BJ (cell line): ENCODE results near the gene BDKRB1. TPM values are rescaled to one million over a fixed set of nuclear protein-coding genes. Genes with fewer than 3 reads are reported as not detected.

Experiments used
- CTCF ChIA-PET: fragments of 350-600 bp; formaldehyde crosslinking; extraction: SDS; loops from one replicate; lab custom pipeline; 2021; ENCODE audit warnings: antibody characterized with exemption, inconsistent platforms; lab: Yijun Ruan, JAX
- POLR2A ChIA-PET: fragments of 300-600 bp; sonication (Branson Sonifier 250); formaldehyde crosslinking; extraction: SDS; loops from one replicate; lab custom pipeline; 2021; ENCODE audit warnings: antibody characterized with exemption; lab: Charles Lee
- DNase-seq: peaks from one replicate; pipeline ENCODE4 v3.0.0-alpha.2; 2011; ENCODE audit warnings: low read depth
- H3K27me3 ChIP-seq: 2 replicates; pipeline ENCODE4 v1.6.0; 2011; ENCODE audit warnings: low read length; ENCODE audit not compliant: control insufficient read depth, insufficient read depth
- H3K36me3 ChIP-seq: 2 replicates; pipeline ENCODE4 v1.5.1; 2011; ENCODE audit warnings: low read length; ENCODE audit not compliant: control insufficient read depth, insufficient read depth
- H3K4me3 ChIP-seq: 2 replicates; pipeline ENCODE4 v1.5.1; 2011; ENCODE audit warnings: low read depth, mild to moderate bottlenecking, control low read depth, low read length
- CTCF ChIP-seq: IDR thresholded peaks from 2 replicates; pipeline ENCODE4 v1.5.1; 2011; ENCODE audit warnings: low read depth, mild to moderate bottlenecking, control low read depth, inconsistent platforms, low read length, moderate library complexity; ENCODE audit not compliant: insufficient read depth
- polyA minus RNA-seq: library from RNA; depleted of rRNA, polyadenylated mRNA; stranded (reverse); fragments of >200 nt; gene quantifications from 2 replicates; pipeline ENCODE4 v1.2.3, GENCODE V29; 2011; rRNA and poly(A)+ RNA removed
- polyA plus RNA-seq: library from polyadenylated mRNA; depleted of rRNA; stranded (reverse); fragments of >200 nt; gene quantifications from 2 replicates; pipeline ENCODE4 v1.2.3, GENCODE V29; 2011; rRNA removed

The BDKRB1 gene
- polyA plus RNA-seq, result 3.3 and 3.8 TPM in 2 replicates
- polyA minus RNA-seq, result 1.4 and 2.3 TPM in 2 replicates

- Histone ChIP-seq H3K36me3 (no peaks in the 10 kb centered on the region), H3K27me3 (no peaks in the 10 kb centered on the region), H3K4me3 (no peak within 1 kb of the TSS)
- peak; percentile 49 for DNase-seq
- ChIA-PET CTCF (interaction anchor here (1.0 to 2.0 kb wide), 5 partner anchors 10 to 154 kb away, joined by 3 to 5 read pairs (median 3); no protein-coding TSS in a partner anchor), POLR2A (no interaction called here)
- TF ChIP-seq CTCF, result no peak
These were observed at the start of gene BDKRB1 for GRCh38 chr14:96255501-96256366. TSS of gene BDKRB1 (plus strand) at chr14:96256210. CDS start at chr14:96263683, 7,473 bp downstream.

- H3K4me3 ChIP-seq, result peak overlapping the region; percentile 70
- H3K27me3 ChIP-seq, result no peaks in the 10 kb centered on the region
- ChIA-PET POLR2A (interaction anchor here (0.6 kb wide), 1 partner anchor 41 kb away, joined by 3 read pairs; no protein-coding TSS in a partner anchor), CTCF (interaction anchor here (0.7 to 2.3 kb wide), 2 partner anchors 19 to 105 kb away, joined by 3 to 9 read pairs; no protein-coding TSS in a partner anchor)
- peaks cover 10% of the 10 kb centered on the region for H3K36me3 ChIP-seq
- no peak for DNase-seq
- TF ChIP-seq CTCF, result no peak
These were observed 49.5 kb upstream of the BDKRB1 start for GRCh38 chr14:96206461-96206860.

- no peak for DNase-seq
- Histone ChIP-seq H3K27me3 (no peaks in the 10 kb centered on the region), H3K4me3 (no peak overlapping the region), H3K36me3 (peaks cover 13% of the 10 kb centered on the region)
- CTCF ChIA-PET, result interaction anchor here (1.0 to 1.1 kb wide), 2 partner anchors 69 to 109 kb away, joined by 3 to 4 read pairs; no protein-coding TSS in a partner anchor
- no peak for TF ChIP-seq CTCF
- POLR2A ChIA-PET, result interaction anchor here (0.5 kb wide), 1 partner anchor 67 kb away, joined by 13 read pairs; no protein-coding TSS in a partner anchor
These were observed 48.3 kb upstream of the BDKRB1 start for GRCh38 chr14:96207686-96208085.

- POLR2A ChIA-PET, result no interaction called here
- CTCF ChIA-PET, result interaction anchor here (0.7 kb wide), 1 partner anchor 797 kb away, joined by 4 read pairs; no protein-coding TSS in a partner anchor
- no peak for TF ChIP-seq CTCF
These were observed 47.3 kb upstream of the BDKRB1 start for GRCh38 chr14:96208739-96209138.

GRCh38 chr14:96212140-96212539 lies 43.9 kb upstream of the BDKRB1 start:
- no peak for TF ChIP-seq CTCF
- H3K4me3 ChIP-seq, result no peak overlapping the region
- POLR2A ChIA-PET, result no interaction called here
- peaks cover 17% of the 10 kb centered on the region for H3K36me3 ChIP-seq
- H3K27me3 ChIP-seq, result no peaks in the 10 kb centered on the region
- CTCF ChIA-PET, result interaction anchor here (1.0 kb wide), 1 partner anchor 107 kb away, joined by 3 read pairs; no protein-coding TSS in a partner anchor
- DNase-seq, result no peak

More at GRCh38 chr14:96208739-96209138, 47.3 kb upstream of the BDKRB1 start:
- Histone ChIP-seq H3K36me3 (peaks cover 15% of the 10 kb centered on the region), H3K27me3 (no peaks in the 10 kb centered on the region), H3K4me3 (no peak overlapping the region)
- DNase-seq, result no peak
